Keratinocyte (primary cell): ENCODE results near the gene KLHL29. TPM values are rescaled to one million over a fixed set of nuclear protein-coding genes. Genes with fewer than 3 reads are reported as not detected.

Source experiments
- DNase-seq: peaks from one replicate; pipeline ENCODE4 v3.0.0-alpha.2; 2011; ENCODE audit warnings: low read depth, missing footprints, low spot score
- FAIRE-seq: peaks from 2 replicates; lab custom pipeline; 2011; peaks lifted over from hg19 to GRCh38; lab: Jason Lieb, UNC
- H2AFZ ChIP-seq: 2 replicates; pipeline ENCODE4 v1.6.0; 2012; ENCODE audit warnings: low read length, control low read depth, inconsistent platforms; ENCODE audit not compliant: control insufficient read depth
- H3K27ac ChIP-seq: 2 replicates; pipeline ENCODE4 v1.5.1; 2011; ENCODE audit warnings: low read length; ENCODE audit not compliant: control insufficient read depth, insufficient read depth
- H3K27me3 ChIP-seq: 3 replicates; pipeline ENCODE4 v1.6.0; 2011; ENCODE audit warnings: low read length; ENCODE audit not compliant: control insufficient read depth, insufficient read depth; ENCODE audit errors: extremely low read depth
- H3K36me3 ChIP-seq, 2 experiments: 2 replicates in 1 of 2; 3 replicates in 1 of 2; pipeline ENCODE4 v1.5.1; 2011; ENCODE audit warnings: low read length in 2 of 2, mild to moderate bottlenecking in 1 of 2; ENCODE audit not compliant: control insufficient read depth in 2 of 2, insufficient read depth in 2 of 2; ENCODE audit errors: extremely low read depth in 1 of 2
- H3K4me1 ChIP-seq: 3 replicates; pipeline ENCODE4 v1.5.1; 2011; ENCODE audit warnings: low read length; ENCODE audit not compliant: control insufficient read depth, insufficient read depth; ENCODE audit errors: extremely low read depth
- H3K4me2 ChIP-seq: 3 replicates; pipeline ENCODE4 v1.6.0; 2011; ENCODE audit warnings: low read depth, low read length; ENCODE audit not compliant: control insufficient read depth, insufficient read depth; ENCODE audit errors: extremely low read depth
- H3K4me3 ChIP-seq, 3 experiments: fragments of 200-600 bp in 1 of 3; sonication (generic) in 1 of 3; 2 replicates in 2 of 3; 3 replicates in 1 of 3; pipeline ENCODE4 v1.5.1; 2011 to 2016; ENCODE audit warnings: low read length in 3 of 3, mild to moderate bottlenecking in 3 of 3, control low read depth in 2 of 3, inconsistent platforms in 1 of 3, low read depth in 1 of 3, mixed read lengths in 1 of 3, mixed run types in 1 of 3, moderate library complexity in 1 of 3; ENCODE audit not compliant: control insufficient read depth in 2 of 3, insufficient read depth in 2 of 3; ENCODE audit errors: extremely low read depth in 1 of 3
- H3K79me2 ChIP-seq: 2 replicates; pipeline ENCODE4 v1.6.0; 2012; ENCODE audit warnings: low read length; ENCODE audit not compliant: control insufficient read depth, insufficient read depth
- H3K9ac ChIP-seq: 3 replicates; pipeline ENCODE4 v1.6.0; 2011; ENCODE audit warnings: low read length; ENCODE audit not compliant: control insufficient read depth, insufficient read depth; ENCODE audit errors: extremely low read depth
- H3K9me1 ChIP-seq: 3 replicates; pipeline ENCODE4 v1.6.0; 2011; ENCODE audit warnings: low read length; ENCODE audit not compliant: control insufficient read depth, insufficient read depth; ENCODE audit errors: extremely low read depth
- H3K9me3 ChIP-seq: 2 replicates; pipeline ENCODE4 v1.5.1; 2012; ENCODE audit warnings: low read depth, low read length; ENCODE audit not compliant: control insufficient read depth
- H4K20me1 ChIP-seq: 3 replicates; pipeline ENCODE4 v1.6.0; 2011; ENCODE audit warnings: low read length; ENCODE audit not compliant: control insufficient read depth, insufficient read depth; ENCODE audit errors: extremely low read depth
- CTCF ChIP-seq, 3 experiments: IDR thresholded peaks in 1 of 3; conservative IDR thresholded peaks in 1 of 3; optimal IDR thresholded peaks in 1 of 3; 2 replicates in 2 of 3; 3 replicates in 1 of 3; pipeline versions ENCODE3 to v1.5.1; 2011; ENCODE audit warnings: low read length in 3 of 3, mild to moderate bottlenecking in 3 of 3, moderate library complexity in 2 of 3, control low read depth in 1 of 3, inconsistent platforms in 1 of 3; ENCODE audit not compliant: insufficient read depth in 2 of 3; ENCODE audit errors: extremely low read depth in 1 of 3
- EZH2 ChIP-seq: IDR thresholded peaks from one replicate; pipeline ENCODE4 v1.6.1; 2012; ENCODE audit warnings: inconsistent platforms, mild to moderate bottlenecking, low read length, moderate library complexity
- dilution Hi-C: fragments of 300-500 bp; cut with MboI; formaldehyde crosslinking; loops from one replicate; pipeline ENCODE4 v1.7.0; 2020; ENCODE audit warnings: low sequenced_read_pairs; ENCODE audit not compliant: extremely low pct_ligation_motif_present
- polyA plus RNA-seq, 5 experiments: library from polyadenylated mRNA; depleted of rRNA in 3 of 5; stranded (reverse) in 3 of 5; stranded (forward) in 1 of 5; unstranded in 1 of 5; fragments of >200 nt; gene quantifications; 1 replicate in 1 of 5; 2 replicates in 3 of 5; 3 replicates in 1 of 5; pipeline versions ENCODE4 v1.2.1 to v1.2.3, GENCODE V29; 2011 to 2012; ENCODE audit warnings: missing spikeins in 2 of 5, low read depth in 1 of 5, low replicate concordance in 1 of 5

KLHL29 gene
- polyA plus RNA-seq, 1 donor (not counting 4 experiments of a cell fraction or from before 2014, with no cell fraction given), result 4.7 TPM

- DNase-seq, result no peak
- H3K9me3 ChIP-seq, result no peaks in the 10 kb centered on the region
- H3K9ac ChIP-seq, result peak overlapping the region; percentile 15
- no peak for TF ChIP-seq EZH2
- no peak for TF ChIP-seq CTCF (optimal IDR thresholded peaks at IDR 0.05 in 1 of 3, IDR thresholded peaks at IDR 0.05 in 1 of 3, conservative IDR thresholded peaks at IDR 0.05 in 1 of 3; ENCODE audit: extremely low read depth in 1 of 3, insufficient read depth in 2 of 3, low read length in 3 of 3)
- H3K9me1 ChIP-seq, result no peaks in the 10 kb centered on the region
- dilution Hi-C loops, result no loop called here
- H3K79me2 ChIP-seq, result no peaks in the 10 kb centered on the region
- H3K27me3 ChIP-seq, result peaks cover 4% of the 10 kb centered on the region
- no peak overlapping the region for H3K4me3 ChIP-seq
- H3K4me1 ChIP-seq, result peaks cover 16% of the 10 kb centered on the region
- H4K20me1 ChIP-seq, result no peaks in the 10 kb centered on the region
- H2AFZ ChIP-seq, result no peak overlapping the region
- no peaks in the 10 kb centered on the region for H3K36me3 ChIP-seq
- FAIRE-seq, result no peak
- H3K4me2 ChIP-seq, result no peak overlapping the region
- no peak overlapping the region for H3K27ac ChIP-seq
Observed at GRCh38 chr2:23668756-23669304, 283.9 kb downstream of the KLHL29 start.

DNA sequence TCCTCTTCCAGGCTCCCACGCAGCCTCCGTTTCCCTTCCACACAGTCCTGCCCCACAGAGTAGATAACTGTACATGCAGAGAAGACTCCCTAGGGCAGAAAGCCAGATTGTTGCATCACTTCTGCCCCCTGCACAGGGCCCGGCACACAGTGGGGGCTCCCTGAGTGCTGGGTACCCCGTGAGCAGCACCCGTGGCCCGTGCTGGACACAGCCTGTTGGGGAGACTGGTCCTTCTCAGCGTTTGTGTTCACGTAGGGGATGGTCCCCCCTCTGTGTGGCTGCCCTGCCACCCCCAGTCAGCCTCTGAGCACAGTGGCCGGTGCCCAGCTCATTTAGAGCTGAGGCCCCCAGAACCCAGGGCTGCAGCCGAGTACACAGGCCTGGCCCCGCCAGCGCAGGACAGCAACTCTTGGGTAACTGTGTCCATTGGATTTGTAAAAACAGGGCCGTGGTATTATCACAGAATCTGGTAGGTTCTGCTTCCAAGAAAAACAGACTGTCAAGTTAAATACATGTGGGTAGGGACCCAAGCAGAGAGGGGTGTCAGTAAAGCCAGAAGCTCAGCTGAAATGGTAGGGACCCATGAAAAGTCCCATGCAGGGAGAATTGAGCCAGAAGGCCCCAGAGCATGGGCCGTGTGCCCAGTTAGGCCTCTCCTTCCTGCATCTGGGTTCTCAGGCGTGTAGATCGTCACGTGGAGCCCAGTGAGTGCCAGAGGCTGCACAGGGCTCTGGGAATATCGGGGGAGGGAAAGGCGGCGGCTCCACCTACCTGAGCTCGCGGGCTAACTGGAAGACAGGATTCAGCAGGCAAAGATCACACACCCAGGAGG lies 284.6 kb downstream of the KLHL29 start:
- Histone ChIP-seq H3K79me2 (no peaks in the 10 kb centered on the region), H3K9ac (peak overlapping the region; percentile 52), H2AFZ (peak overlapping the region; percentile 83), H3K4me3 (peak overlapping the region in 1 of 3 experiments; percentile 46), H3K36me3 (no peaks in the 10 kb centered on the region), H3K9me1 (no peaks in the 10 kb centered on the region), H3K27ac (peak overlapping the region; percentile 49), H3K4me1 (peaks cover 16% of the 10 kb centered on the region), H3K27me3 (no peaks in the 10 kb centered on the region), H3K9me3 (no peaks in the 10 kb centered on the region), H3K4me2 (peak overlapping the region; percentile 75), H4K20me1 (no peaks in the 10 kb centered on the region)
- dilution Hi-C loops, result no loop called here
- FAIRE-seq (peak; percentile 90), DNase-seq (peak; percentile 46)
- TF ChIP-seq CTCF (optimal IDR thresholded peaks at IDR 0.05 in 1 of 3, IDR thresholded peaks at IDR 0.05 in 1 of 3, conservative IDR thresholded peaks at IDR 0.05 in 1 of 3; ENCODE audit: extremely low read depth in 1 of 3, insufficient read depth in 2 of 3, low read length in 3 of 3), result no peak
- no peak for TF ChIP-seq EZH2
